Inferior parietal cortex (tissue), 1 donor: ENCODE measurements around the gene EIF4G3.
"Not testable (repeated sequence)": the region's sequence is repeated elsewhere in the genome, so short reads cannot be mapped to it uniquely, and the experiment has no call there.

ENCODE experiments used
- DNase-seq: peaks from one replicate; pipeline ENCODE4 v3.0.0-alpha.2; 2016; ENCODE audit errors: extremely low spot score

Gene EIF4G3

GRCh38 chr1:20948101-20948500 is 228.6 kb downstream of the EIF4G3 start:
- no peak for DNase-seq

GRCh38 chr1:20947409-20947808 is 229.3 kb downstream of the EIF4G3 start:
- no peak for DNase-seq

- DNase-seq: no peak
These were observed 240.1 kb downstream of the EIF4G3 start for GRCh38 chr1:20936621-20937020.

GRCh38 chr1:20936216-20936615 is 240.5 kb downstream of the EIF4G3 start:
- DNase-seq: no peak

- DNase-seq: no peak
These were observed 241.0 kb downstream of the EIF4G3 start for GRCh38 chr1:20935717-20936116.

GRCh38 chr1:20932437-20932977 is 244.2 kb downstream of the EIF4G3 start:
- DNase-seq: no peak

GRCh38 chr1:20931930-20932436 is 244.7 kb downstream of the EIF4G3 start:
- DNase-seq: no peak

- no peak for DNase-seq
These were observed 246.3 kb downstream of the EIF4G3 start for GRCh38 chr1:20930427-20930826.

- no peak for DNase-seq
These were observed 248.6 kb downstream of the EIF4G3 start for GRCh38 chr1:20928146-20928545.

GRCh38 chr1:20921285-20921684 is 255.4 kb downstream of the EIF4G3 start:
- no peak for DNase-seq

- DNase-seq: no peak
These were observed 263.5 kb downstream of the EIF4G3 start for GRCh38 chr1:20913242-20913641.

- not testable (repeated sequence) for DNase-seq
These were observed 269.2 kb downstream of the EIF4G3 start for GRCh38 chr1:20907526-20907925.

- DNase-seq: no peak
These were observed 273.3 kb downstream of the EIF4G3 start for GRCh38 chr1:20903437-20903836.

- DNase-seq: no peak
These were observed 276.6 kb downstream of the EIF4G3 start for GRCh38 chr1:20900056-20900455.

- DNase-seq: no peak
These were observed 277.3 kb downstream of the EIF4G3 start for GRCh38 chr1:20899154-20899972.

GRCh38 chr1:20896826-20897225 is 279.9 kb downstream of the EIF4G3 start:
- DNase-seq: no peak

- DNase-seq: no peak
These were observed 282.8 kb downstream of the EIF4G3 start for GRCh38 chr1:20893931-20894330.

- no peak for DNase-seq
These were observed 285.6 kb downstream of the EIF4G3 start for GRCh38 chr1:20891091-20891490.

- DNase-seq: no peak
These were observed 289.5 kb downstream of the EIF4G3 start for GRCh38 chr1:20887246-20887645.

GRCh38 chr1:20885121-20885520 is 291.6 kb downstream of the EIF4G3 start:
- DNase-seq: no peak

- DNase-seq: no peak
These were observed 292.2 kb downstream of the EIF4G3 start for GRCh38 chr1:20884513-20884912.

GRCh38 chr1:20883766-20884165 is 292.9 kb downstream of the EIF4G3 start:
- DNase-seq: no peak

- no peak for DNase-seq
These were observed 293.9 kb downstream of the EIF4G3 start for GRCh38 chr1:20882837-20883236.
